Adipose tissue (tissue), 3 donors: ENCODE data around the gene CASP10. TPM values are rescaled to one million over a fixed set of nuclear protein-coding genes. Genes with fewer than 3 reads are reported as not detected.

ENCODE experiments used
- H3K27ac ChIP-seq: one replicate; pipeline ENCODE4 v1.5.1; 2013; ENCODE audit warnings: low read depth, low read length
- WGBS, 3 donors: extraction: QIAGEN DNeasy Blood & Tissue Kit; methylation state at CpG; one replicate each; pipeline ENCODE4 v1.1.7; 2013; 5-methylcytosine and 5-hydroxymethylcytosine counted together
- polyA plus RNA-seq, 3 donors: library from polyadenylated mRNA; stranded (reverse); fragments of 200-250 nt; gene quantifications; one replicate each; pipeline ENCODE4 v1.2.3, GENCODE V29; 2013
- donor health status: healthy with polysubstance abuse.
- donor health status: Bipolar disorder and iron deficiency.
- donor health status: healthy.

The CASP10 gene
- polyA plus RNA-seq, 3 donors = 2.3 to 4.8 (median 3.6) TPM

DNA sequence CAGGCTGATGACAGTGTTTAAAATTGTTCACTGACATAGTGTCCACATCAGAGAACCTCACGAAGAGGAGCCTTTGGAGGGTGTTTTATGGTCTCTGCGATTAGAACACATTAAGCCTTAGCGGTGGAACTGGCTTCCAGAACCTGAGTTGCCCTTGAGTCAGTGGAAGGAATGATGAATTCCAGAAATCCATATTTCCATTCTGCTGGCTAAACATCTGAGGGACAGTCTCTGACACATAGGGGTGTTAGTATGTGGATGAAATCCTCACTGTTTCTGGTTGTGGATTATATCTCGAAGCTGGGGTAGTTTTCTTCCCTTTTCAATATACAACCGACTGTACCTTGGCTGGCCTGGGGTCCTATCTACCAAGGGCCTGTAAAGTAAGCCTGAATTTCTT lies 4.0 kb downstream of the CASP10 start:
- no peak overlapping the region for H3K27ac ChIP-seq

DNA sequence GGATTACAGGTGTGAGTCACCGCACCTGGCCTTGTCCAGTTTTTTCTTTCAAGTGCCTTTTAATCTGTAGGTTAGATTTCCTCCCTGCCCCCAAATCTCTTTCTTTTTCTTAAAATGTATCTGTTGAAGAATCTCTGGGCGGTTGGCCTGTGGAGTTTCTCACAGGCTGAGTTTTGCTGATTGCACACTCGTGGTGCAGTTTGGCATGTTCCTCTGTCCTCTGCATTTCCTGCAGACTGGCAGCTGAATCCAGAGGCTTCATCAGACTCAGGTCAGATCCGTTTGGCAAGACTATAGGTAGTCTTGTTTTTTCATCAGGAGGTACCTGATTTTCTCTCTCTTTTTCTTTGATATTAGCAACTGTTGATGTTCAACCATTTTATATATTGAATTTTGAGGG lies 5.5 kb downstream of the CASP10 start:
- 80 to 89% (median 89%) methylated on average over 4 of the region's 4 CpGs for WGBS, 3 donors
- no peak overlapping the region for H3K27ac ChIP-seq

More for the DNA sequence above, 4.0 kb downstream of the CASP10 start:
- 65 to 82% (median 81%) methylated on average over 5 of the region's 5 CpGs for WGBS, 3 donors

DNA sequence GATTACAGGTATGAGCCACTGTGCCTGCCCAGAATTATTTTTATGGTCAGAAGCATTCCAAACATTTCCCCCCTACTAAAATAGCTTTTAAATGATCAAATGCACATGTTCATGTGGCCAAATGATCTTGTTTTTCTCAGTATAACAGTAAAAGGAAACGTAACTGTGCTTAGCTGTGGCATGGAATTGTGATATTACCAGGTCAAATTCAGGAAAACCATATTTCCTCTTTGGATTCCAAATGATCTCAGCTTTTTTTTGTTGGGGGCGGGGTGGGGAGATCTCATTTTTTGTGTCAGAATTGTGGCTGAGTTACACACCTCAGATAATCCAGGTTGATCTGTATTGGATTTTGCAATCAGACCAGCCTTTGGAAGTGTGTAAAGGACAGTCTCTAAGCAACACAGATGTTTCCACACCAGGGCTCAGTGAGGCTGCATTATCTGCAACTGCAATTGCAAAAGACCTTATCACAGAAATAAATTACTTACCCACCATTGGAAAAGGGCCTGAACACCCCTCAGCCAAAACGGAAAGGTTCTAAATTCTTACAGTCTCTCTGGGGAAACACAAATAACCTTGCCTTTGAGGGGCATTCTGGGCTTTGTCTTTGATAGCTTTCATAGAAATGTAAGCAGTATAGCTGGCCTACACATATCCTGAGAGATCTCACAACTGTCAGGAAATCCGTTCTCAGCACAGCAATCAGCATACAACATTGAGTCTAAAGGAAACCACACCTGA lies 8.4 kb downstream of the CASP10 start:
- 15 to 46% (median 20%) methylated on average over 4 of the region's 4 CpGs for WGBS, 3 donors
- no peak overlapping the region for H3K27ac ChIP-seq

DNA sequence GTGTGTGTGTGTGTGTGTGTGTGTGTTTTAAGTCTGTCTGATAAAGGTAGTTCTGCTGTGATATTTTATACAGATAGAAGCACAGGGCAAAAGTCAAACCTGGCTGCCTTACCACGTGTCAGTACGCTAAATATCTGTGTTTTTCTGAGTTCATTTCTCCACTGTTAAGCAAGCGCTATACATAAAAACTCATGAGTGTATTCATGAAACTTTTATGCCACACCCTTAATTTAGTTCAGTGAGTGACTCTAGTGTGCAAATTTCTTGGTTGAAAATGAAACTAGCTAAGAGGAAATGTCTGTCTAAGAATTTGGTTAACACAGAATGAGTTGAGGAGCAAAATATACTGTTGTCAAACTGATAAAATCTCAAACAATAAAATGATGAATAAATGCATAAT lies 11.2 kb downstream of the CASP10 start:
- WGBS, 3 donors = 62 to 70% (median 65%) methylated on average over 3 of the region's 3 CpGs
- no peak overlapping the region for H3K27ac ChIP-seq

DNA sequence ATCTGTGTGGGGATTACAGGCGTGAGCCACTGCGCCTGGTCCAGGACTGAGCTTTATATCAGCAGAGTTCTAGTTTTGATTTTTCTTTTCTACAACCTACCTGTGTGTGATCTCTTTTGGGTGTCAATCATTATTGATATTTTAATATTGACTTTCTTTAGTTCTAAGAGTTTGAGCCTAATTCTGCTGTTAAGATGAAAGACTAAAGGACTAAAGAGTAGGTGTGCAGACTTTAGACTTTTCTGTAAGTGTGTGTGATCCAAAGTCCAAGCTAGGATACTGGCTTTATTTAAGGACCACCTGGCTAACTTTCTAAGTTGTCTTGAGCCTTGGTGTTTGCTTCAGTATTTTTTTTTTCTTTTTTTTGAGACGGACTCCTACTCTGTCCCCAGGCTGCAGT lies 12.4 kb downstream of the CASP10 start:
- 61 to 89% (median 69%) methylated on average over 3 of the region's 3 CpGs for WGBS, 3 donors
- H3K27ac ChIP-seq = no peak overlapping the region

DNA sequence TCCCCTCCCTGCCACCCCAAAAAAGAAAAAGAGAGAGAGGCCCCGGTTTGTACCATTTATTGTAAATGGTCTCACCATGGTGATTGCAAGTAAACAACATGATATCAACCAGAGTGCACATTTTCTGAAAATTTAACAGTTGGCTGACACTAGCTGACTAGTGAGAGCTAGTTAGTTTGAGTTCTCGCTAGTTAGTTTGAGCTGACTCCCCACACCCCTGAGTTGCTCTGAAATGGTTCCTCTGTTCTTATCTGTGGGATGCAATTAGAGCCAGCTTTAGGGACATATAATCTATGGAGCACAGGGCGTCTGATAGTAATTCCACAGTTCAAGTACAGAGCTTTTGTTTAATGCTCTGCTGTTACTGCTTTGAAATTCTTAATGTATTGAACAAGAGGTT lies 13.1 kb downstream of the CASP10 start:
- WGBS, 3 donors = 69 to 78% (median 70%) methylated on average over 3 of the region's 3 CpGs
- H3K27ac ChIP-seq = no peak overlapping the region

DNA sequence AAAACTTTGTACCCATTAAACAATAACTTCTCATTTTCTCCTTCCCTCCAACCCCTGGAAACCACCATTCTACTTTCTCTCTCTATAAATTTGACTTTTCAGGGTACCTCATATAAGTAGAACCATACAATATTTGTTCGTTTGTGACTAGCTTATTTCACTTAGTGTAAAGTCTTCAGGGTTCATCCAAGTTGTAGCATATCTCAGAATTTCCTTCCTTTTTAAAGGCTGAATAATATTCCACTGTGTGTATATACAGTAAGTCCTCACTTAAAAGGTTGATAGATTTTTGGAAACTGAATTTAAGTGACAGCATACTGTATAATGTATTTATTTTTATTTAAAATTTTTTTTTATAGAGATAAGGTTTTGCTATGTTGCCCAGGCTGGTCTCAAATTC lies 13.9 kb downstream of the CASP10 start:
- H3K27ac ChIP-seq = no peak overlapping the region
- 94 to 98% (median 98%) methylated on average over 1 of the region's 1 CpG for WGBS, 3 donors

DNA sequence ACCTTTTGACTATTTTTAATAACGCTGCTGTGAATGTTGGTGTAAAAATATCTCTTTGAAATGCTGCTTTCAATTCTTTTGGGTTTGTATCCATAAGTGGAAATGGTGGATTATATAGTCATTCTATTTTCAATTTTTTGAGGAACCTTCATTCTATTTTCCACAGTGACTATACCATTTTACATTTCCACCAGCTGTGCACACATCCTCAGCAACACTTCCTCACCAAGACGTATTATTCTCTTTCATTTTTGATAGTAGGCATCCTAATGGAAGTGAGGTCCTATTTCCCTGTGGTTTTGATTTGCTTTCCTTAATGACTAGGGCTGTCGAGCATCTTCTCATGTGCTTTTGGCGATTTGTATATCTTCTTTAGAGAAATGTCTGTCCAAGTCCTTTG lies 14.8 kb downstream of the CASP10 start:
- H3K27ac ChIP-seq = no peak overlapping the region
- WGBS, 3 donors = 54 to 83% (median 63%) methylated on average over 4 of the region's 4 CpGs

DNA sequence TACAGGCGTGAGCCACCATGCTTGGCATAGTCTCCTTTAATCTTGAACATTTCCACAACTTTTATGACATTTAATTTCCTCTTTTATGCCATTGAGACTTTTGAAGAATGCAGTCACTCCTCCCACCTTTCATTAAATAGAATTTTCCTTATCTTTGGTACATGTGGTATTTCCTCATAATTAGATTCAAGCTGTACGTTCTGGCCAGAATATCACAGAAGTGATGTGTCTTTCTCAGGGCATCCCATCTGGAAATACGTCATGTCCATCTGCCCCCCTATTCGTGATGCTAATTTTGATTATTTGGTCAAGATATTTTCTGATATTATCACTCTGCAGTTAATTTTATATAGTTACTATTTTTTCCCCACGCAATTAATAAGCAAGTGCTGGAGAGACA lies 16.9 kb downstream of the CASP10 start:
- 75 to 82% (median 78%) methylated on average over 5 of the region's 5 CpGs for WGBS, 3 donors
- H3K27ac ChIP-seq = no peak overlapping the region

DNA sequence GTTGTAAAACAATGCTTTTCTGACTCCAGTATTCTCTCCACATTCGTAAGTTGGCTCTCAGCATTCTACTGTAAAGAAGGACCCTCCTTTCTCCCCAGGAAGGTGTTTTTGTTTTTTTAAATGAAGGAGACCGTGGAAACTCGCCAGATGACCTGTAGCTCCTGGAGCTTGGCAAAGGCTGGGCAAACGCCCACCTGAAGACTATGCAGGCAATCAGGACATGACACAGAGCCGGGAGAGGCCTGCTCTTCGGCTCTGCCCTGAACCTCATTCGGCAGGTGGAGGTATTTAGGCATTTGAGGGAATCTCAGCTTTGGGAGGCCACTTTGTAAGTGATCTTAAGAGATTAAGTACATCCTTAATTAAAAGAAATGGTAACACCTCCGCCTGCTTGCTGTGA lies 17.4 kb downstream of the CASP10 start:
- WGBS, 3 donors = 70 to 81% (median 81%) methylated on average over 8 of the region's 8 CpGs

DNA sequence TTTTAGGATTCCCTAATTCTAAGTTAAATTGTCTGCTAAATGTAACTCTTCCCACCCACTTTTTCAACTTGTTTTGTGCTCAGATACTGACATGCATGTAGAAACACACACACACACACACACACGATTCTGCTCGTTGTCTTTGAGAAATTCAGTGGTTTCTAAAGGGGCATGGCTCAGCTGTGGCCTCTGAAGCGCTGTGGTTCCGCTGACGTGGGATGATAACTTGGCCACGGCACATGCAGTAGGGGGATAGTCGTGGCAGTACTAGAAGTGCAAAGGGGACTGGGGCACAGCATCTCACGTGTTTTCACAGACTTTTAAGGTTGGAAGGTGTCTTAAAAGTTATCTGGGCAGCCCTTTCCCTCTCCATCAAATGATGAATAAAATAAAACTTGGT lies 18.4 kb downstream of the CASP10 start:
- no peak overlapping the region for H3K27ac ChIP-seq
- 82 to 86% (median 83%) methylated on average over 8 of the region's 8 CpGs for WGBS, 3 donors

More for the DNA sequence above, 17.4 kb downstream of the CASP10 start:
- H3K27ac ChIP-seq = no peak overlapping the region

DNA sequence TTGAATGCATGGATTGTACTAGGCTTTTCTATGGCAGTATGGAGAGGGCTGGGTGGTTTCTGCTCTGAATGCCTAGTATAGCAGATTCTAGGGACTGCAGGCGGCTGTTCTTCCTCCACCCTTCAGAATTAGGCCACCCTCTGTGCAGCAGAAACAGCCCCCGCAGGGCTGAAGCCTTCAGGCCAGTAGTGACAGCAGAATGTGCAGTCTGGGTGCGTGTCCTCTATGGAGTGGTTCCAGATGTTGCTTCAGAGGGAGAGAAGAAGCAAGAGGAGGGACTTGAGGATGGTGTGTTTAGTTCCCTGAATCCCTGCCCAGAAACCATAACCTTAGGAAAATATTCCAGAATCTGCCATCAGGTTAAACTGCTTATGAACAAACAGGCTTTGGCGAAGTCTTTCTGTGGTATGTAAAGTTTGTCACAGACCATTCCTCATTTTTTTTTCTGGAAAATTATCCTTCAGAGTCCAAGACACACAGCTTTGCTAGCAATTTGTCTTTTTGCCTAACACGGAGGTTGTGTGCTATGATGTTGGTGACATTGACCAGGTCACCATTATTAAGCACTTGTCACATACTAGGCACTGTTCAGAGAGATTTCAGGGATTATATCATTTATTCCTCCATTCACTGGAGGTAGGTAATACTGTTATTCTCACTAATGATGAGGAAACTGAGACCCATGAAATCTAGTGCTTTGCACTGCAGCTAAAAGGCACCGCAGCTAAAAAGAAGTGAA lies 21.1 kb downstream of the CASP10 start:
- H3K27ac ChIP-seq = no peak overlapping the region
- WGBS, 3 donors = 70 to 84% (median 70%) methylated on average over 6 of the region's 6 CpGs

DNA sequence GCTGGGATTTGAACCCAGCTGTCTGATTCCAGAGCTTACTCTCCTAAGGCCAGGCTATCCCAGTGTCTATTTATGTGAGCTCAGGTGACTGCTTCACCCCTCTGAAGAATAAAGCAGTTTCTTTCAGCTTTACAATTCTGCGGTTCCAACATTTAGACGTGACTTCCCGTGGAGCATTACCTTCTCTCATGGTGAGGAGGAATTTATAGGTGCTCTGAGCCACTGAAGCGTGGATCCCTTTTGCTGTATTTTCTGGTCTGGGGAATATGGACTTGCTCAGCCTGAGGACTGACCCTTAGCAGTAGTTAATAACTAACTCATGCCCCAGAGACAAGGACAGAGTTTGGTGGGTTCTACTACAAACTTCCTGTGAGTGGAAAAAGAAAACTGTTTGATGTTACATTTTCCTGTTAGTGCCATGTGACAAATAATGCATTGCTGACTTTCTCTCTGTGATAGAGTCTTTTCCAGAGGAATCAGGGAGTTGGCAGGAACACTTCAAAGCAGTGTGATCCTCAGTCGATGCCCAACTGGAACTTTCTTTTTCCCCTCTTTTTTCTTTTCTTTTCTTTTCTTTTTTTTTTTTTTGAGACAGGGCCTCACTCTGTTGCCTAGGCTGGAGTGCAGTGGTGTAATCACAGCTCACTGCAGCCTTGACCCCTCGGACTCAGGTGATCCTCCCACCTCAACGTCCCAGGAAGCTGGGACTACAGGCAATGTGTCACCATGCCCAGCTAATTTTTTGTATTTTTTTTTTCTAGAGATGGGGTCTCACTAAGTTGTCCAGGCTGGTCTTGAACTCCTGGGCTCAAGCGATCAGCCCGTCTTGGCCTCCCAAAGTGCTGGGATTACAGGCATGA lies 21.9 kb downstream of the CASP10 start:
- H3K27ac ChIP-seq = no peak overlapping the region
- 83 to 89% (median 88%) methylated on average over 9 of the region's 9 CpGs for WGBS, 3 donors

DNA sequence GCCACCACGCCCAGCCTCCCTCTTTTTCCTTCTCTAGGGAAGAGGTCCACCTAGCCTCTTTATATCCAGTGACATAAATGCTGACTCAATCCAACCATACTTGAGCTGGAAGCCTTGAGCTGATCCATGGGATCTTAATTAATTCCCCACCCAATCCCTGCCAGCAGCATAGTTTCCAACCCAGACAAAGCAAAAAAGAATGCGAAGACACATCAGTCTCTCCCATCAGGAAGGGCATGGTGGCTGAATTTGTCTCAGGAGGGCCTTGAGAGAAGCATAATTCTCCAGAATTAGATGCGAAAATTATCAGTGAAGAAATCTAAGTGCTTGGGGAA lies 22.5 kb downstream of the CASP10 start:
- no peak overlapping the region for H3K27ac ChIP-seq
- WGBS, 3 donors = 82 to 88% (median 82%) methylated on average over 3 of the region's 3 CpGs

DNA sequence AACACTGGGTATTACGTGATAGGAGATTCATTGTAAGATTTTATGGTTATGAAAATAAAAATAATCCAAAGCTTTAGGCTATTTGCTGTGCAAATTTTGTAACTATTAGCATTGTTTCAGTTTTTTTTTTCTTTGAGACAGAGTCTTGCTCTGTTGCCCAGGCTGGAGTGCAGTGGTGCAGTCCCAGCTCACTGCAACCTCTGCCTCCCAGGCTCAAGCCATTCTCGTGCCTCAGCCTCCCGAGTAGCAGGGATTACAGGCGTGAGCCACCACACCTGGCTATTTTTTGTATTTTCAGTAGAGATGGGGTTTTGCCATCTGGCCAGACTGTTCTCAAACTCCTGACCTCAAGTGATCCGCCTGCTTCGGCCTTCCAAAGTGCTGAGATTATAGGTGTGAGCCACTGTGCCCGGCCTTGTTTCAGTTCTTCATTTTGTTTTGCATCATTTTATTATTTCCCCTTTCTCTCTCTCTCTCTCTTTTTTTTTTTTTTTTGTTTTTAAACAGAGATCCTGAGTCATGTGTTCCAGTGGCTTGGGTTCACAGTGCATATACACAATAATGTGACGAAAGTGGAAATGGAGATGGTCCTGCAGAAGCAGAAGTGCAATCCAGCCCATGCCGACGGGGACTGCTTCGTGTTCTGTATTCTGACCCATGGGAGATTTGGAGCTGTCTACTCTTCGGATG lies 25.8 kb downstream of the CASP10 start:
- no peak overlapping the region for H3K27ac ChIP-seq
- WGBS, 3 donors = 70 to 88% (median 80%) methylated on average over 12 of the region's 12 CpGs

DNA sequence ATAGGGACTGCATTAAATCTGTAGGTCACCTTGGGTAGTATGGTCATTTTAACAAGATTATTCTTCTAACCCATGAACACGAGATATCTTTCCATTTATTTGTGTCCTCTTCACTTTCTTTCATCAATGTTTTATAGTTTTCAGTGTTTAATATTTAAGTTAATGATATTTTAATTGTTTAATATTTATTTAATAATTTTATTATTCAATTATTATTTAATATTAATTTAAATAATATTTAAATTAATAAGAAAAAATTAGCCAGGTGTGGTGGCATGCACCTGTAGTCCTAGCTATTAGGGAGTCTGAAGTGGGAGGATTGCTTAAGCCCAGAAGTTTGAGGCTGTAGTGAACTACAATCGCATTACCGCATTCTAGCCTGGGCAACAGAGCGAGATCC lies 33.0 kb downstream of the CASP10 start:
- 95 to 97% (median 97%) methylated on average over 4 of the region's 4 CpGs for WGBS, 3 donors

DNA sequence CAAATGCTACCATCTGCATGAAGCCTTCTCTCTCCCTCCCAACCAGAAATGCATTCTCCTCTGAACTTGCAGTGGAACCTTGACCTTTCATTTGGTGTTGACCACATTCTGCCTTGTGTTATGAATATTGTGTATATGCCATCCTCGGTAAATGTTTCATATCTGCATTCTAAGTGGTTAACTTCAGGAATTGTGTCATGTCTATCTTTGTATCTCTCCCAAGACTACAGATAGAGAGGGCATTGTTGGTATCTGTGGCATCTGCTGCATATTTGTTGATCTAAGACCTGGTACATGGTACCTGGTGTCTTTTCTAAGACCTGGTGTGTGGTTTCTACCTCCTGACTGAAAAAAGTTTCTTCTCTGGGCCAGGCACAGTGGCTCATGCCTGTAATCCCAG lies 34.0 kb downstream of the CASP10 start:
- WGBS, 3 donors = 91 to 96% (median 94%) methylated on average over 1 of the region's 1 CpG
- H3K27ac ChIP-seq = no peak overlapping the region

More for the DNA sequence above, 33.0 kb downstream of the CASP10 start:
- no peak overlapping the region for H3K27ac ChIP-seq

DNA sequence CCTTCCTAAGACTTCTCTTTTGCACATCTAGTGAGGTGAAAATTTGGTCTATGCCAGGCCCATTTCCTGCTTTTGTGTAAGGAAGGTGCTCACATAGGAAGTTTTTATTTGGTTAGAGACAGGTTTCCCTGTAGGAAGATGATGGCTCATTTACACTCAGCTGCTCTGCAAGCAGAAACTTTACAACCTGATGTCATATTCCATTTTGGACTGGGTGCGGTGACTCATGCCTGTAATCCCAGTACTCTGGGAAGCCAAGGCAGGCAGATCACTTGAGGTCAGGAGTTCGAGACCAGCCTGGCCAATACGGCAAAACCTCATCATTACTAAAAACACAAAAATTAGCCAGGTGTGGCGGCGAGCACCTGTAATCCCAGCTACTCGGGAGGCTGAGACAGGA lies 35.8 kb downstream of the CASP10 start:
- H3K27ac ChIP-seq = no peak overlapping the region
- 89 to 96% (median 93%) methylated on average over 6 of the region's 6 CpGs for WGBS, 3 donors
